BE2C (cell line): Measurements from ENCODE around the gene L3MBTL2.

ENCODE experiments used
- DNase-seq: peaks from one replicate; pipeline ENCODE4 v3.0.0-alpha.2; 2020
- H3K27me3 ChIP-seq: fragments of 250-450 bp; sonication (Bioruptor Pico); 2 replicates; pipeline ENCODE4 v1.5.1; 2020; ENCODE audit warnings: mild to moderate bottlenecking
- H3K36me3 ChIP-seq: fragments of 250-450 bp; sonication (Bioruptor Pico); 2 replicates; pipeline ENCODE4 v1.5.1; 2020; ENCODE audit warnings: mild to moderate bottlenecking
- H3K4me1 ChIP-seq: fragments of 250-450 bp; sonication (Bioruptor Pico); 2 replicates; pipeline ENCODE4 v1.5.1; 2020
- H3K4me3 ChIP-seq: 2 replicates; pipeline ENCODE4 v1.5.1; 2011; ENCODE audit warnings: low read depth, low read length
- H3K9me3 ChIP-seq: fragments of 250-450 bp; sonication (Bioruptor Pico); 2 replicates; pipeline ENCODE4 v1.5.1; 2020
- TF ChIP-seq, protein P1 (sequence below): IDR thresholded peaks from 2 replicates; pipeline ENCODE4 v1.5.1; 2012; ENCODE audit warnings: mild to moderate bottlenecking, low read depth, low read length

The L3MBTL2 gene

DNA sequence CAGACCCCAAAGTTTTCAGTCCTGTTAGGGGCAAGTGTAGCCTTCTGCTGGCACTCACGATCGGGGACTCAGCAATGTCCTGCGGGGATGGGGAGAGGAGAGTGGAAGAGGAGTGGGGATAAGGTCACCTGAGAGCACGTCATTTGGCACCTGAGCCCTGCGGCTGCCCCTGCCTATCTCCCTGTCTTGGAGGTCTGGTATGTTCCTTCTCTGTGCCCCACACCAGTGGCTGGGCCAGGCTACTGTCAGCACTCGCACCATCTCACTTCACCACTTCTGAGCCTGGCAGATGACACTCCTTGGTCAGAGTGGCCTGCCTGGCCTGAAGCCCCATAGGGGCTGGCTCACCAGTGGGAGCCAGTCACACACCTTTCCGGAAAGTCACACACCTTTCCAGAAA lies 55.8 kb downstream of the L3MBTL2 start:
- Histone ChIP-seq H3K9me3 (no peaks in the 10 kb centered on the region), H3K4me3 (no peak overlapping the region), H3K4me1 (no peaks in the 10 kb centered on the region), H3K36me3 (peaks cover 97% of the 10 kb centered on the region), H3K27me3 (no peaks in the 10 kb centered on the region)
- TF ChIP-seq, protein P1, sequence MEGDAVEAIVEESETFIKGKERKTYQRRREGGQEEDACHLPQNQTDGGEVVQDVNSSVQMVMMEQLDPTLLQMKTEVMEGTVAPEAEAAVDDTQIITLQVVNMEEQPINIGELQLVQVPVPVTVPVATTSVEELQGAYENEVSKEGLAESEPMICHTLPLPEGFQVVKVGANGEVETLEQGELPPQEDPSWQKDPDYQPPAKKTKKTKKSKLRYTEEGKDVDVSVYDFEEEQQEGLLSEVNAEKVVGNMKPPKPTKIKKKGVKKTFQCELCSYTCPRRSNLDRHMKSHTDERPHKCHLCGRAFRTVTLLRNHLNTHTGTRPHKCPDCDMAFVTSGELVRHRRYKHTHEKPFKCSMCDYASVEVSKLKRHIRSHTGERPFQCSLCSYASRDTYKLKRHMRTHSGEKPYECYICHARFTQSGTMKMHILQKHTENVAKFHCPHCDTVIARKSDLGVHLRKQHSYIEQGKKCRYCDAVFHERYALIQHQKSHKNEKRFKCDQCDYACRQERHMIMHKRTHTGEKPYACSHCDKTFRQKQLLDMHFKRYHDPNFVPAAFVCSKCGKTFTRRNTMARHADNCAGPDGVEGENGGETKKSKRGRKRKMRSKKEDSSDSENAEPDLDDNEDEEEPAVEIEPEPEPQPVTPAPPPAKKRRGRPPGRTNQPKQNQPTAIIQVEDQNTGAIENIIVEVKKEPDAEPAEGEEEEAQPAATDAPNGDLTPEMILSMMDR = no peak
- DNase-seq = no peak

- Histone ChIP-seq H3K36me3 (peaks cover 94% of the 10 kb centered on the region), H3K4me1 (no peaks in the 10 kb centered on the region), H3K9me3 (no peaks in the 10 kb centered on the region), H3K4me3 (no peak overlapping the region), H3K27me3 (no peaks in the 10 kb centered on the region)
- no peak for DNase-seq
- TF ChIP-seq, protein P1 = no peak
These were observed 56.6 kb downstream of the L3MBTL2 start for GRCh38 chr22:41261541-41262249.

DNA sequence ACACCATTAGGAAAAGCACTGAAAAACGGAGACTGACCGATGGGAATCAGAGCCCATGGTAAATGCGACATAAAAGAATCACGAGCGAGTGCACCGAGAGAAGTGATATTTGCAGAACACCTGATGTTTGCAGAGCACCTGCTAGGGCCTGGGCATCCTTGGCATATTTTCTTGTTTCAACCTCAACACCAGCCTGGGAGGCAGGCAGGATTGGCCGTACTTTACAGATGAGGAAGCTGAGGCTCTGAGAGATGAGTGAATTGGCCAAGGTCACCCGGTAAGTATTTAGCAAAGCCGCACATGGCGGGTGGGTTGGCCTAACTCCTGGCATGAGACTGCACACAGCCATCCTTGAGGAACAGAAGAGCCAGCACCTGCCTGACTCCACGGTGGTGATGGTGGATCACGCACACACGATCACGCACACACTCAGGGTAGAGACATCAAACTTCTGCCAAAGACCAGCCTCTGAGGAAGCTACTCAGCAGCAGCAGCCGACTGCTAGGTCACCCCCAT lies 57.2 kb downstream of the L3MBTL2 start:
- H3K27me3 ChIP-seq = no peaks in the 10 kb centered on the region
- H3K9me3 ChIP-seq = no peaks in the 10 kb centered on the region
- H3K4me1 ChIP-seq = no peaks in the 10 kb centered on the region
- H3K36me3 ChIP-seq = peaks cover 93% of the 10 kb centered on the region
- no peak overlapping the region for H3K4me3 ChIP-seq
- no peak for DNase-seq
- TF ChIP-seq, protein P1 = no peak

DNA sequence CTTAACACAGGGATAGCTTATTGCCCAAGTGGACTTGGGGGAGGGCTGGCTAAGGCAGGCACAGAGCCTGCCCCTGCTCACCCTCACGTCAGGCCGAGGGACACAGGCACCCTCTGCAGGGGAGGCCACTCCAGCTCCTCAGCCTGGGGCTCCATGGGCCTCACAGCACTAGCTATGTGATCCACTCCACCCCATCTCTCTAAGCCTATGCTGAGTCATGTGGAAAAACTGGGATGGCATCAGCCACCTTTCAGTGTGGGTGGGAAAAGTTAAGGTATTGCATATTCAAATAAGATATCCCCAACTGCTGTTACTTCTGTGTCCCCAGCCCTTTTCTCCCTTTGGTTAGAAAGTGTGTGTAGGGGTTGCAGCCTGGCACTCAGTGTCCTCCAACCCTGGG lies 58.6 kb downstream of the L3MBTL2 start:
- no peaks in the 10 kb centered on the region for H3K27me3 ChIP-seq
- no peak for DNase-seq
- no peaks in the 10 kb centered on the region for H3K9me3 ChIP-seq
- TF ChIP-seq, protein P1 = no peak
- peaks cover 93% of the 10 kb centered on the region for H3K36me3 ChIP-seq
- H3K4me3 ChIP-seq = no peak overlapping the region
- H3K4me1 ChIP-seq = no peaks in the 10 kb centered on the region

DNA sequence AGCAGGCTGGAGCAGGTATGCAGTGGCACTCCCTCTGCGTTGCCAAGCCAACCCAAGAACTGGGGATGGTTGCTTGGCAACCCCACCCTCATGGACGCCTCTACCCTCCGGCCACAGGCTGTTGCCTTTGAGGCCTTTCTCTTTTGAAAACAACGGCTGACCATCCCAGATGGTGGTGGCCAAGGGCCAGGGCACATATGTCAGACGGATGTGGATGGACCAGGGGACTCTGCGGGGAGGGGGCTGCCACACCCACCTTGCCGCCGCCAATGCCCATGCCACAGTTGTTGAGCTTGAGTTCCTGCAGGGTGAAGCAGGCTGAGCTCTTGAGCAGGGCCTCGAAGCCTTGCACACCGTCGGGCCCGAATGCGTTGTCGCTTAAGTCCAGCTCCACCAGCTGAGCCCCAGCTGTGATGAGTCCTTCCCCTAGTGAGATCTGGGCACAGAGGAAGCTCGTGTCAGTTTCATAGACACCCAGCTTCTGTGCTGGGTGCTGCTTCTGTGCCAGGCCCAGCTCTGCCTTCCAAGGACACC lies 59.4 kb downstream of the L3MBTL2 start:
- TF ChIP-seq, protein P1 = no peak
- Histone ChIP-seq H3K36me3 (peaks cover 95% of the 10 kb centered on the region), H3K9me3 (no peaks in the 10 kb centered on the region), H3K4me1 (no peaks in the 10 kb centered on the region), H3K4me3 (no peak overlapping the region), H3K27me3 (no peaks in the 10 kb centered on the region)
- DNase-seq = no peak

DNA sequence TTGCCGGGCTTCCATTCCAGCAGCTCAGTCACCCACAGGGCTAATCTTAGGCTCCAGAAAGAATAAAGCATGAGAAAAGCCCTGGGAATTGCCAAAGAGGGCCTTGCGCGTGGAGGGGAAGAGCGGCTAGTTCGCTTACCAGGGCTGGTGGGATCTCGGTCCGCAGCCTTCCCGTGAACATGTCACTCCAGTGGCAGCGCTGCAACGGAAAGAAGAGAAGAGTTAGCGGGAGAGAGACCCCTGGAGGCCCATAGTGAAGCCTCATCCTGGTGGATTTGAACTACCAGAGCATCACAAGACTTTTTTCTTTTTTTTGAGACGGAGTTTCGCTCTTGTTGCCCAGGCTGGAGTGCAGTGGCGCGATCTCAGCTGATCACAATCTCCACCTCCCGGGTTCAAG lies 62.8 kb downstream of the L3MBTL2 start:
- H3K27me3 ChIP-seq = no peaks in the 10 kb centered on the region
- H3K4me3 ChIP-seq = no peak overlapping the region
- TF ChIP-seq, protein P1 = 0 out of 2 replicates have a peak, but pooled peaks have one; percentile 8
- H3K36me3 ChIP-seq = peaks cover 91% of the 10 kb centered on the region
- H3K9me3 ChIP-seq = no peaks in the 10 kb centered on the region
- H3K4me1 ChIP-seq = no peaks in the 10 kb centered on the region
- DNase-seq = no peak
